H7 (cell line): ENCODE measurements around the gene ADGRG4. TPM values are rescaled to one million over a fixed set of nuclear protein-coding genes. Genes with fewer than 3 reads are reported as not detected.

Experiments
- DNase-seq: peaks from one replicate; pipeline ENCODE4 v3.0.0; 2012
- H3K27me3 ChIP-seq: 2 replicates; pipeline ENCODE4 v1.6.0; 2011; ENCODE audit warnings: mild to moderate bottlenecking, low read length; ENCODE audit not compliant: control insufficient read depth, insufficient read depth
- H3K36me3 ChIP-seq: replicated peaks from 2 replicates; pipeline ENCODE4 v1.5.1; 2011; ENCODE audit warnings: low read length; ENCODE audit not compliant: control insufficient read depth, insufficient read depth
- H3K4me3 ChIP-seq: 2 replicates; pipeline ENCODE4 v1.5.1; 2011; ENCODE audit warnings: low read depth, mild to moderate bottlenecking, control low read depth, low read length, moderate library complexity; ENCODE audit not compliant: insufficient read depth
- total RNA-seq: library from RNA; depleted of rRNA; stranded (reverse); fragments of >200 nt; shearing (Covaris generic); gene quantifications from 2 replicates; pipeline ENCODE4 v1.2.3, GENCODE V29; 2014; rRNA removed

ADGRG4 gene
- total RNA-seq, 1 experiment from 2014 or later = not detected

DNA sequence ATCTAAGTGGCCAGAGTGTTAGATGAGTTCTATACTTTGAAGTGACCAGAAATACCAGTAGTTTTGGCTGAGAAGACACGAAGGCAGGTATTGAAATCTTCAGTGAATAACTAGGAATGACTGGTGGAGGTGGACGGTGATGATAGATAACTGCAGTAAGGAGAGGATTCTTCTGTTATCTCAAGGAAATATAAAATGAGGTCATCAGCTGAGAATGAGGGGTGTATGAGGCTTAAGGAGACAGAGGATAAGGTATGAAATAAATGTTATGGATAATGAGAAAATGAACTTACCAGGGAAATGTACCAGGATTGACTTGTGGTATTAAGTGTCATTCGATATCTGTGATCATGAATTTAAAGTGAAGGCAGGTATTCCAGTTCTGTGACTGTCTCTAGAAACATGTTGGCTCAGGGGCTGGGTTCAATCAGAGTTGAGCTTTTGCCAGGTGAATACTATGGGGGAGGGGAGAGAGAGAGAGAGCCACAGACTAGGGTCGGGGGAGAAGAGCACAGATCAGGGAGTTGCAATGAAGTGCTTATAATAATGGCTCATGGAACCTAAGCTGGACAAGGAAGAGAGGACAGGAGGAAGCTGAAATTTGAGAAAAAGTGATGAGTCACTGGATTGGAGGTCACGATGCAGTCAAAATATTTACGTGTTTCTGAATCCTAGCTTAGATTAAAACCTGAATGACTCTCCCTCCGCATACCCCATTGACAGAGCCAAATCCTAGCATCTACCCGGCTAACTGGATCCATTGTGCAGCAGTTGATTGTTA is 149.5 kb downstream of the ADGRG4 start:
- H3K36me3 ChIP-seq = no peaks in the 10 kb centered on the region
- H3K4me3 ChIP-seq = no peak overlapping the region
- no peaks in the 10 kb centered on the region for H3K27me3 ChIP-seq
- peak; percentile 6 for DNase-seq

- H3K4me3 ChIP-seq = no peak overlapping the region
- H3K27me3 ChIP-seq = no peaks in the 10 kb centered on the region
- no peak for DNase-seq
- no peaks in the 10 kb centered on the region for H3K36me3 ChIP-seq
These were observed 151.9 kb downstream of the ADGRG4 start for GRCh38 chrX:136452614-136453013.

- no peak for DNase-seq
- H3K4me3 ChIP-seq = no peak overlapping the region
- no peaks in the 10 kb centered on the region for H3K27me3 ChIP-seq
- H3K36me3 ChIP-seq = no peaks in the 10 kb centered on the region
These were observed 152.4 kb downstream of the ADGRG4 start for GRCh38 chrX:136453114-136453513.

DNA sequence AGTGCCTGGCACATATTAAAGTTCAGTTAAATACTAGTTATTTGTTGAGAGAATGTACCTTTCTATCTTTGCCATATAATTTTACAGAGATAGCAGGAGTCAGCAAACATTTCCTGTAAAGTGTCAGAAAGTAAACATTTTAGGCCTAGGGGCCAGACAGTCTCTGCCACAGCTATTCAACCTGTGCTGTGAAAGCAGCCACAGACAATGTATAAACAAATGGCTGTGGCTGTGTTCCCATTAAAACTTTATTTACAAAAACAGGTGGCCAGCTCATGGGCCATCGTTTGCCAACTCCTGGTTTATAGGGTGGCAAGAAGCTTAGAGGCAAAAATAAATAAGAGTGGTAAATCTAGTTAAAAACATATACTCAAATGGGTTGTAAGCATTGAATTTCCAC is 153.0 kb downstream of the ADGRG4 start:
- Histone ChIP-seq H3K36me3 (no peaks in the 10 kb centered on the region), H3K4me3 (no peak overlapping the region), H3K27me3 (no peaks in the 10 kb centered on the region)
- no peak for DNase-seq

- H3K4me3 ChIP-seq = no peak overlapping the region
- no peaks in the 10 kb centered on the region for H3K36me3 ChIP-seq
- H3K27me3 ChIP-seq = no peaks in the 10 kb centered on the region
- DNase-seq = no peak
These were observed 155.4 kb downstream of the ADGRG4 start for GRCh38 chrX:136456133-136456532.

GRCh38 chrX:136457303-136457917 is 156.6 kb downstream of the ADGRG4 start:
- Histone ChIP-seq H3K36me3 (no peaks in the 10 kb centered on the region), H3K4me3 (no peak overlapping the region), H3K27me3 (no peaks in the 10 kb centered on the region)
- DNase-seq = no peak

GRCh38 chrX:136464589-136464988 is 163.8 kb downstream of the ADGRG4 start:
- H3K36me3 ChIP-seq = no peaks in the 10 kb centered on the region
- H3K4me3 ChIP-seq = no peak overlapping the region
- H3K27me3 ChIP-seq = no peaks in the 10 kb centered on the region
- no peak for DNase-seq

Other genes with a start within 250 kb of the ADGRG4 start
- gene FHL1, start 153.4 kb upstream of the ADGRG4 start, total RNA-seq = 11.4 and 12.4 TPM in 2 replicates
- 7.6 and 11.5 TPM in 2 replicates for gene MAP7D3, start 49.6 kb upstream of the ADGRG4 start, total RNA-seq
- gene BRS3, start 187.0 kb downstream of the ADGRG4 start, total RNA-seq = not detected in 2 replicates
- 61.4 and 72.0 TPM in 2 replicates for gene HTATSF1, start 196.6 kb downstream of the ADGRG4 start, total RNA-seq
- gene VGLL1, start 231.3 kb downstream of the ADGRG4 start, total RNA-seq = not detected in 2 replicates